ENCODE results near the gene TET3. TPM values are rescaled to one million over a fixed set of nuclear protein-coding genes. Genes with fewer than 3 reads are reported as not detected.
A peak's percentile ranks its signal among the peaks of the same experiment; 100 is the strongest.

Gene TET3
- total RNA-seq, 8 experiments from 2014 or later = 3.0 to 19.7 (median 12.4) TPM

DNA sequence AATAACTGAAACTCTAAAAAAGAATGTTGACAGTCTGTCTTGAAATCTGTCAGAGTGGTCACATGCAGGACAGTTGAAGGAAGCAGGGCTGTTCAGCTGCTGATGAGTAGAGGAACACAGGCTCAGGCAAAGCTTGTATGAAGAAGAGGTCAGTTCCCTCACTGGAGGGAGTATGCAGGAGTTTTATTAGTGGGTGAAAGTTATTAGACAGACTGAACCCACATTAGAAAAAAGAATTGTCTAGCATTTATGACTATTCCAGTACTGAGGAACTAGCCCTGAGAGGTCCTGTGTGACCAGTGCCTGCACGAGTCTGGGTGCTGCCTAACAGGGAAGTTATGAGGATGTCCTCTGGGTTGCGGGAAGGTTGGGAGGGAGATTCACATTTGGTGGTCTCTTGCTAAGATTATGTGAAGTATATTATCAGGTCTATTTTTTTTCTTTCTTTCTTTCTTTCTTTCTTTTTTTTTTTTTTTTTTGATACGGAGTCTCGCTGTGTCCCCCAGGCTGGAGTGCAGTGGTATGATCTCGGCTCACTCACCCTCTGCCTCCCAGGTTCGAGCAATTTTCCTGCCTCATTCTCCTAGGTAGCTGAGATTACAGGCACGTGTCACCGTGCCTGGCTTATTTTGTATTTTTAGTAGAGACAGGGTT lies 9.6 kb downstream of the TET3 start:
- 82 to 100% (median 94%) methylated on average over 2 to 8 of the region's 8 CpGs; no CpG with 5 or more reads in 2 of the 10 experiments for WGBS, 10 experiments
- Histone ChIP-seq H3K27ac (no peak overlapping the region), H3K4me3 (no peak overlapping the region), H3K4me1 (replicated peaks in 1 of 2) (peaks cover 18% of the 10 kb centered on the region in 2 donors)
- in situ Hi-C loops (cut with MboI; ENCODE audit: low pct_unique_long_range_greater_than_20kb in 2 of 9, low sequenced_read_pairs in 9 of 9, unreplicated experiment in 9 of 9) = no loop called here
- no peak for ATAC-seq (replicated peaks in 6 of 8)

DNA sequence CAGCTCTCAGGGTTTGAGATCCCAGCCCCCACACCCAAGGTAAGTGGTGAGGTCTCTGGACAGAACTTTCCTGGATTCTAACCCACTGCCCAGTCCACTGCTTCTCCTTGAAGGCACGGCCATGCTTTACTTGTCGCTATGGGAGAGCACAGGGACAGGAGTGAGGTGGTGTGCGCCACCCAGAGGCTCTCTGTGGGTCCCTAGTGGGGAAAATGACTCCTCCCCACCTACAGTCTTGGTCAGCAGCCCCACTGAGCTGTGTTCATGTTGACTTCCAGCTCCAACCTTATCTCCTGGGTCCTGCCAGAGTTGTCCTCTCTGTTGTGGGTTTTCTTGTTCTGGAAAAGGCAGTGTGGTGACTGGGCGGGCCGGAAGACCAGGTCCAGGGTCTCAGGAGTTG lies 11.1 kb downstream of the TET3 start:
- no peak for ATAC-seq (replicated peaks in 6 of 8)

DNA sequence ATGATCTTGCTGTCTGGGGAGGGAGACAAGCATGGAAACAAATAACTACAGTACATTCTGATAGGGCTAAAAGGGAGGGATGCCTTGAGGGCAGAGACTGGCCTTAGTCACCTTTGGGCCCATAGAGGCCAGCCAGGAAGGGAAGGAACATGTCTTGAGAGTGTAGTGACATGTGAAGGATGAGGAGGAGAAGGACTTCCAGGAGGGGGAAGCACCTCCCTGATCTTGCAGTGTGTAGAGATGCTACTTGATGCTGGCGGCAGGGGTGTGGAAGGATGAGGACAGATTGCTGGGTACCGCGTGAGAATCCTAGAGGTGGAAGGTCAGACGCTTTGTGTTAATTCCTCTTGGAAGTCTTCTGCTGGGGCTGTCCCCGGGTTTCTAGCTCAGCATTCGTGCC lies 13.1 kb downstream of the TET3 start:
- H3K4me1 ChIP-seq (replicated peaks in 1 of 2) = peaks cover 43 to 44% of the 10 kb centered on the region in 2 donors
- ATAC-seq (replicated peaks in 6 of 8) = no peak
- no peak overlapping the region for H3K4me3 ChIP-seq
- 60 to 100% (median 60%) methylated on average over 1 to 3 of the region's 6 CpGs; no CpG with 5 or more reads in 5 of the 10 experiments for WGBS, 10 experiments
- in situ Hi-C loops (cut with MboI; ENCODE audit: low pct_unique_long_range_greater_than_20kb in 2 of 9, low sequenced_read_pairs in 9 of 9, unreplicated experiment in 9 of 9) = no loop called here
- H3K27ac ChIP-seq = peak overlapping the region; percentile 21 to 29

More for the DNA sequence above, 11.1 kb downstream of the TET3 start:
- Histone ChIP-seq H3K4me3 (no peak overlapping the region), H3K4me1 (replicated peaks in 1 of 2) (peaks cover 29 to 31% of the 10 kb centered on the region in 2 donors), H3K27ac (no peak overlapping the region)
- 91 to 100% (median 100%) methylated on average over 1 to 4 of the region's 5 CpGs; no CpG with 5 or more reads in 5 of the 10 experiments for WGBS, 10 experiments
- in situ Hi-C loops (cut with MboI; ENCODE audit: low pct_unique_long_range_greater_than_20kb in 2 of 9, low sequenced_read_pairs in 9 of 9, unreplicated experiment in 9 of 9) = no loop called here

DNA sequence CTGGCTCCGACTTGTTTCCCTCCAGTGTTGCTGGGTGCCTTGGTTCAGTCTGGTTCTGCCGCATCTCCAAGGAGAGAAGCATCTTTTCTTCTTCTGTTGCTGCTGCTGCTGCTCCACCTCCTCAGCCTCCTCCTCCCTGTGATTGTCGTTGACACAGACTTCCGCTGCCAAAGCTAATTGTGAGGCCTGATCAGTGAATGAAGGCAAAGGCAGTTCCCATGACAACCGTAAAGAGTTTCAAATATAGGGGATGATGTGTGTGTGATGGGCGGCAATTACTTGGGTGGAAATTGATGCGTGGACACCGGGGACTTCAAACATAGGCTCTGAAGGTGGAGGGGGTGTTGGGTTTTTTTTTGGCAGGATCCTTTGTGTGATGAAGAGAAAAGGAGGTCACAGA lies 13.7 kb downstream of the TET3 start:
- in situ Hi-C loops (cut with MboI; ENCODE audit: low pct_unique_long_range_greater_than_20kb in 2 of 9, low sequenced_read_pairs in 9 of 9, unreplicated experiment in 9 of 9) = no loop called here
- peak in 4 of 8 experiments; percentile 3 to 8 (median 5) for ATAC-seq (replicated peaks in 6 of 8)
- peaks cover 43 to 44% of the 10 kb centered on the region in 2 donors for H3K4me1 ChIP-seq (replicated peaks in 1 of 2)
- peak overlapping the region in 1 of 2 donors; percentile 21 for H3K27ac ChIP-seq
- H3K4me3 ChIP-seq = no peak overlapping the region
- whole genome bisulfite sequencing, 10 experiments = 0 to 100% (median 43%) methylated on average over 1 to 8 of the region's 8 CpGs; no CpG with 5 or more reads in 1 of the 10 experiments

DNA sequence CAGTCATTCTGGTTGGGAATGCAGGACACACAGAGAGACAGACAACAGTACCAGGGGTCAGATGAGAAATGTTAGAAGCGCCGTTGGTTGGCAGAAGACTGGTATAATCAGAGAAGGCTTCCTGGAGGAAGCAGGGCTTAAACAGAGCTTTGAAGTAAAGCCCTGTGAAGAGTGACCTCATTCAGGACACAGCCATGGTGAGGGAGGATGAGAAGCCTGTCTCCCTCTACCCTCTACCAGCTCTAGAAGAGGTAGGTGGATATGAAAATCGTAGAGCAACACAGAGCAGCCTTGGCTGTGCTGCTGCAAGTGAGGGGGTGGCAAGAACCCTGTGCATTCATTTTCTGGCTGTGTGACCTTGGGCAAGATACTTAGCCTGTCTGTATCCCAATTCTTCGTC lies 14.2 kb downstream of the TET3 start:
- WGBS, 10 experiments = 82 to 100% (median 87%) methylated on average over 2 to 3 of the region's 4 CpGs; no CpG with 5 or more reads in 6 of the 10 experiments
- in situ Hi-C loops (cut with MboI; ENCODE audit: low pct_unique_long_range_greater_than_20kb in 2 of 9, low sequenced_read_pairs in 9 of 9, unreplicated experiment in 9 of 9) = no loop called here
- H3K4me3 ChIP-seq = no peak overlapping the region
- no peak overlapping the region for H3K27ac ChIP-seq
- H3K4me1 ChIP-seq (replicated peaks in 1 of 2) = peaks cover 45 to 46% of the 10 kb centered on the region in 2 donors
- ATAC-seq (replicated peaks in 6 of 8) = no peak

DNA sequence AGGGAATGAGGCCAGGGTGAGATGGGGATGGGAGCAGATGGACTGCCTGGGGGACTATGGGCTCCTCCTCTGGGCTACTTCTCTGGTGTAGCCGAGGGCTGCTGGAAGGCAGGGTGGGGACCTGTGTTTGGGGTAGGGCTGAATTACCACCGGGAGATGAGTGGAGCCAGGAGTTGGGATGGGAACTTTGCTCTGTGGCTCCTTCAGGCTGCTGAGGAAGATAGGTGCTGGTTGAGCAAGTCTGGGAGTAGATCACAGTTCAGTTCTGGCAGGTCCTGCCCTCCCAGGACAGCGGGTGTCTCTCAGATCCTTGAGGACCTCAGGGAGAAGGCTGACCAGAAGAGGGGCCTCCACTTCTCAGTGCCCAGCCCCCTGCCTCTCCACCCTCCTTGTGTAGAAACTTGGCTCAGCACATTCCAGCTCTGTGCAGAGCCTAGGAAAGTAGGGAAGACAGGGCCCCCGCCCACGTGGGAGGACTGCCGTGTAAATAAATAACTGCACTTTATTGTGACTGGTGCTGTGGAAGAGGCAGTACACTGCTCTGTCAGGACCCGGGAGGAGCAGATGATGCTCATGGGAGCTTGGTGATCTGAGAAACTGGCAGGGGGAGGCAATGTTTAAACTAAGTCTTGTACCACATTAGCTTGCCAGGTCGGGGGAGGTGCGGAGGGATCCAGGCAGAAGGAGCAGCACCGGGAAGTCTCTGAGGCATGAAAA lies 15.3 kb downstream of the TET3 start:
- H3K4me3 ChIP-seq = no peak overlapping the region
- in situ Hi-C loops (cut with MboI; ENCODE audit: low pct_unique_long_range_greater_than_20kb in 2 of 9, low sequenced_read_pairs in 9 of 9, unreplicated experiment in 9 of 9) = no loop called here
- H3K4me1 ChIP-seq (replicated peaks in 1 of 2) = peaks cover 56 to 57% of the 10 kb centered on the region in 2 donors
- WGBS, 10 experiments = 0 to 45% (median 24%) methylated on average over 1 to 9 of the region's 10 CpGs; no CpG with 5 or more reads in 3 of the 10 experiments
- H3K27ac ChIP-seq = no peak overlapping the region
- ATAC-seq (replicated peaks in 6 of 8) = peak; percentile 12 to 44 (median 17)

DNA sequence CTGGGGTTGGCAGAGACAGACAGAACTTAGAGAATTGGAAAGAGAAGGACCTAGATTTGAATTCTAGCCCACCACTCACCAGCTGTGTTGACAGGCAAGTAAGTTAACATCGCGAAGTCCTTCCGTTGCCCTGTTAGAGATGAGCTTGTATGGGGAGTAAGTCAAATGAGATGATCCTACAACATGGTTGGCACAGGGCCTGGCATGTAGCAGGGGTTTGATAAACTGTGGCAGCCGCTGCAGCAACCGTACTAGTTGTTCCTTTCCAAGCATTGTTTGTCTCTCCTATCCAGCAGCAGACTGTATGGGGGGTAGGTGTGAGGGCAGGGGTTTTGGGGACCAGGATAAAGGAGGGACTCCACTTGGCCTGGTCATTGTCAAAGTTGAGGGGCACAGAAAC lies 16.0 kb downstream of the TET3 start:
- 20 to 100% (median 60%) methylated on average over 1 to 5 of the region's 5 CpGs; no CpG with 5 or more reads in 3 of the 10 experiments for WGBS, 10 experiments
- in situ Hi-C loops (cut with MboI; ENCODE audit: low pct_unique_long_range_greater_than_20kb in 2 of 9, low sequenced_read_pairs in 9 of 9, unreplicated experiment in 9 of 9) = no loop called here
- no peak overlapping the region for H3K27ac ChIP-seq
- peaks cover 61 to 63% of the 10 kb centered on the region in 2 donors for H3K4me1 ChIP-seq (replicated peaks in 1 of 2)
- H3K4me3 ChIP-seq = no peak overlapping the region
- ATAC-seq (replicated peaks in 6 of 8) = no peak

DNA sequence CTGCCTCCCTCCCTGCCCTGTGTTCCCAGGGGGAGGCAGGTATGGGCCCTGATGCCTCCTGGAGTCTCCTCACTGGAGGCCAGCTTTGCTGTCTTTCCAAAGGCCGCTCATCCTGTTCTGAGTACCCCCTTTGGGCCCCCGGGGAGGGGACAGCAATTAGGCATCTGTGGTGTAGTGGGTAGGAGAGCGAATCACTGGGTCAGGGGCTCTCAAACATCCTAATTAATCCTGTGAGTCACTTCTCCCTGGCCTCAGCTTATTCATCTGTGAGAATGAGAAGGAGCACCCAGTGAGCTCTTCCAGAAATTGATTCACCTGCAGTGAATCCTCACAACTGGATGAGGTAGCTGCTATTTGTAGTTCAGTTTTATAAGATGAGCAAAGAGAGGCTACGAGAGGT lies 16.4 kb downstream of the TET3 start:
- Histone ChIP-seq H3K27ac (no peak overlapping the region), H3K4me1 (replicated peaks in 1 of 2) (peaks cover 61 to 67% of the 10 kb centered on the region in 2 donors), H3K4me3 (no peak overlapping the region)
- 80 to 100% (median 92%) methylated on average over 1 to 2 of the region's 4 CpGs; no CpG with 5 or more reads in 6 of the 10 experiments for whole genome bisulfite sequencing, 10 experiments
- in situ Hi-C loops (cut with MboI; ENCODE audit: low pct_unique_long_range_greater_than_20kb in 2 of 9, low sequenced_read_pairs in 9 of 9, unreplicated experiment in 9 of 9) = no loop called here
- ATAC-seq (replicated peaks in 6 of 8) = no peak

DNA sequence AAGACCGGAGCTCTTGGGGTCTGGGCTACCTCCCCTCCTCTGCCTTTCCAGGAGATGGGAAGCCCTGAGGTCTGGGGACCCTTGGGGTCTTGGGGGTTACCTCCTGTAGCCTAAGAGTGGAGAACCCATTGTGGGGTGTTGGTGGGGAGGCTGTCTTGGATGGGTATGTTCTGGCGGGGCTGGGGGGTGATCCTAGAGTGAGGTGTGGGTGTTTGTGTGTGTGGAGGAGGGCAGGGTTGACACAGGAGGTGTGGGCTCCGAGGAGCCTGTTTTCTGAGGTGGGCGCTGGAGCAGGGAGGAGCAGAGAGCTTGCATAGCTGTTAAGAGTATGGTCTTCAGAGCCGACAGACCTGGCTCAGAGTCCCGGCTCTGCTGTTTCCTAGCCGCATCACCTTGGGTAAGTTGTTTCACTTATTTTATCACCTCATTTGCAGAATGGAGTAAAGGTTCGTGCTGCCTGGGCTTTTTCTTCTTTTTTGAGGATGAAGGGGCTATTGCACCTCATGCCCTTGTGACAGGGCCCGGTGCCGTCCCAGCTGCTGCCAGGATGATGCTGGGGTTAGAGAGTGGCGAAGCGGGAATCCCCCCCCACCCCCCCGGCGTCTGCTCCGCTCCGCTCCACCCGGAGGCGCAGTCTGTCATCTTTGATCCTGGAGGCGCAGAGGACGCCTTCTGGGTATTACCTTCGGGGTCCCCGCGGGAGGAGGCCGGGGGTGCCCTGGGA lies 17.2 kb downstream of the TET3 start:
- 9 to 83% methylated on average over 1 to 4 of the region's 24 CpGs; no CpG with 5 or more reads in 8 of the 10 experiments for WGBS, 10 experiments
- H3K27ac ChIP-seq = no peak overlapping the region
- in situ Hi-C loops (cut with MboI; ENCODE audit: low pct_unique_long_range_greater_than_20kb in 2 of 9, low sequenced_read_pairs in 9 of 9, unreplicated experiment in 9 of 9) = no loop called here

DNA sequence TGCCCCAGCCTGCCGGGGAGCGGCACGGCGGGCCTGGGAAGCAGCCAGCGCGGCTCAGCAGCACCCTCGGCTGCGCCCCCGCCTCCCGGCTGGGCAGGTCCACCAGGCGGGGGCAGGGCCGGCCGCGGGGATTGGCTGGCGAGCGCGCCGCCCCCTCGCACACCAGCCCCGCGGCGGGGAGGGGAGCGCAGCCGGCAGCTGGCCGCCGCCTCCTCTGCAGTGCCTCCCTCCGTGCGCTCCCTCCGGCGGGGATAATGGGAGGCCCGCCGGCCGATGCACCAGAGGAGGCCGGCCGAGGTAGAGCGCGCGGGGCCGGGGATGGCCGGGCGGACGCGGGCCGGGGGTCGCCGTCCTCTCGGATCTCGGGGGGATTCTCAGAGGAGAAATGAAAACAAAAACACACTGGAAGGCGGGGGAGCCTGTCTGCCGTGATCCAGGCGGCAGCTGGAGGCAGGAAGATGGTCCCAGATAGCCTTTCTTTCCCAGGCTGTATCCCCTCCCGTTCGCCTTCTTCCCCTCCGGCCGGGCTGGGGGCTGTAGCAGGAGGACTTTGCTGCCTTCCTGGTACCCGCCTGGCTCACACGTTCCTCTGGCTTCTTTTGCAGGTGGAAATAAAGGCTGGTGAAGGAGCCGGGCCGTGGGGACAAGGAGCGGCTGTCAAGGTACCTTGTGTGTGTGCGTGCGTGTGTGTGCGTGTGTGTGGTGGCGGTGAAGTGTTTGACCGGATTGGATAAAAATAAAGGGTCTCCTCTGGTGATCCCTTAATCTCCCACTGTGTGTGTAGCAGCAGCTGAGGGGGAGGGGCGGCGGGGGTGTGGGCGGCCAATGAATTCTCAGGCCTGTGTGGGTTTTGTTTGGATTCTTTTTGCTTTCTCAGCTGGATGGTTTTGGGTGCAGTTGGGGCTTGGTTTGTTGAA lies 18.1 kb downstream of the TET3 start:
- H3K27ac ChIP-seq = peak overlapping the region; percentile 79 to 85
- peak; percentile 79 to 96 (median 84) for ATAC-seq (replicated peaks in 6 of 8)
- in situ Hi-C loops (cut with MboI; ENCODE audit: low pct_unique_long_range_greater_than_20kb in 2 of 9, low sequenced_read_pairs in 9 of 9, unreplicated experiment in 9 of 9) = no loop called here

More for the DNA sequence above, 17.2 kb downstream of the TET3 start:
- peaks cover 64 to 67% of the 10 kb centered on the region in 2 donors for H3K4me1 ChIP-seq (replicated peaks in 1 of 2)
- ATAC-seq (replicated peaks in 6 of 8) = no peak
- peak overlapping the region; percentile 50 to 88 (median 55) for H3K4me3 ChIP-seq

DNA sequence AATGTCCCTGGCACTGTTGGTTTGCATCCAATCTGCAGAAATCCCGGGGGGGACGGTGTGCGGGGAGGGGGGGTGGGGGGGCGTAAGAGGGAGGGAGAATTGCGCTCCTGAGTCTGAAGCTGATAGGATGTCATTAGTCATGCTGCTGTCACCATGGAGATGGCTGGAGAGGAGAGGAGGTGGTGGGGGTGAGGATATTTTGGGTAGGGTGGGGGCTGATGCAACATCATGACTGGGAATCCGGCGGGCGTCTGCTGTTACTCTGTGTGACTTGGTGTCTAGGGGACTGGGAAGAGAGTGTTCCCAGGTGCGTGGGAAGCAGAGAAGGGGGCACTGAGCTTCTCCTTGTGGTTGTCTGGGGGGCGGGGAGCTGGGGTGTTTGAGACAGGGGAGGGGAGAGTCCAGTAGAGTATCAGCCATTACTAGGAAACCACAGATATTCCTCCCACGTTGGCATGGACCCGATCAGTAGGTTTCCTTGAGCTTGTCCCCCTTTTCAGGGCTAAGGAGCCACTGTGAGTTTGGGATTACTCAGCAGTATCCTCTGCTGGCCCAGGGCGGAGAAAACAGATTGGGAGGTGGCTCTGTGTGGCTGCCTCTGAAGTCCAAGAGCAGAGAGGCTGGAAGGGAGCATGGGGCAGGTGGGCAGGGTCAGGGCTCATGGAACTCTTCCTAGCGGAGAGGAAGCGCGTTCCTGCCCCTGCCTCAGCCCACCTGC lies 18.9 kb downstream of the TET3 start:
- Histone ChIP-seq H3K4me3 (peak overlapping the region; percentile 50 to 88 (median 55)), H3K27ac (peak overlapping the region; percentile 79 to 85), H3K4me1 (replicated peaks in 1 of 2) (peaks cover 53 to 61% of the 10 kb centered on the region in 2 donors)
- in situ Hi-C loops (cut with MboI; ENCODE audit: low pct_unique_long_range_greater_than_20kb in 2 of 9, low sequenced_read_pairs in 9 of 9, unreplicated experiment in 9 of 9) = no loop called here
- 0% methylated on average over 1 of the region's 16 CpGs; no CpG with 5 or more reads in 9 of the 10 experiments for WGBS, 10 experiments
- peak in 7 of 8 experiments; percentile 7 to 51 (median 46) for ATAC-seq (replicated peaks in 6 of 8)

More for the DNA sequence above, 18.1 kb downstream of the TET3 start:
- H3K4me3 ChIP-seq = peak overlapping the region; percentile 50 to 88 (median 55)
- peaks cover 58 to 64% of the 10 kb centered on the region in 2 donors for H3K4me1 ChIP-seq (replicated peaks in 1 of 2)
- 0% methylated on average over 2 of the region's 68 CpGs; no CpG with 5 or more reads in 9 of the 10 experiments for WGBS, 10 experiments
